Esophagus muscularis mucosa (tissue), 4 donors: ENCODE results near the gene GALNT2. TPM values are rescaled to one million over a fixed set of nuclear protein-coding genes. Genes with fewer than 3 reads are reported as not detected.

ENCODE experiments used
- DNase-seq: peaks from one replicate; pipeline ENCODE4 v3.0.0-alpha.2; 2017; ENCODE audit errors: extremely low spot score
- H3K27ac ChIP-seq, 4 donors: fragments of 200-600 bp; sonication (generic); replicated peaks in 1 of 4; 1 replicate in 3 of 4; 2 replicates in 1 of 4; pipeline ENCODE4 v1.5.1; 2016 to 2019; ENCODE audit warnings: mild to moderate bottlenecking in 1 of 4
- H3K27me3 ChIP-seq, 4 donors: fragments of 200-600 bp; sonication (generic); one replicate each; pipeline versions ENCODE4 v1.5.1 to v1.6.0; 2016 to 2019
- H3K36me3 ChIP-seq, 4 donors: fragments of 200-600 bp; sonication (generic); one replicate each; pipeline ENCODE4 v1.5.1; 2016 to 2019
- H3K4me1 ChIP-seq, 4 donors: fragments of 200-600 bp; sonication (generic); one replicate each; pipeline ENCODE4 v1.5.1; 2016 to 2019
- H3K4me3 ChIP-seq, 4 donors: fragments of 200-600 bp; sonication (generic); 1 replicate in 2 of 4; 2 replicates in 2 of 4; pipeline ENCODE4 v1.5.1; 2016 to 2019; ENCODE audit warnings: mild to moderate bottlenecking in 4 of 4, moderate library complexity in 1 of 4
- H3K9me3 ChIP-seq, 4 donors: fragments of 200-600 bp; sonication (generic); 1 replicate in 3 of 4; 2 replicates in 1 of 4; pipeline ENCODE4 v1.5.1; 2016 to 2019
- CTCF ChIP-seq, 3 experiments: fragments of 200-600 bp in 2 of 3; fragments of 450-650 bp in 1 of 3; sonication (generic) in 2 of 3; IDR thresholded peaks; one replicate each; pipeline ENCODE4 v1.5.1; 2017 to 2019; ENCODE audit warnings: antibody characterized with exemption in 3 of 3, mild to moderate bottlenecking in 2 of 3, moderate library complexity in 1 of 3
- EP300 ChIP-seq: sonication (generic); formaldehyde crosslinking; IDR thresholded peaks from one replicate; pipeline ENCODE4 v1.6.1; 2017; ENCODE audit warnings: antibody characterized with exemption
- POLR2A ChIP-seq: fragments of 450-650 bp; IDR thresholded peaks from one replicate; pipeline ENCODE4 v1.6.1; 2017; ENCODE audit warnings: antibody characterized with exemption, moderate library complexity, mild to moderate bottlenecking, low read depth
- POLR2AphosphoS5 ChIP-seq, 2 donors: sonication (generic); formaldehyde crosslinking; IDR thresholded peaks; one replicate each; pipeline ENCODE4 v1.6.1; 2017; ENCODE audit warnings: antibody characterized with exemption in 2 of 2
- WGBS: methylation state at CpG from one replicate; pipeline ENCODE4 v1.1.5; 2018; 5-methylcytosine and 5-hydroxymethylcytosine counted together
- intact Hi-C: fragments of 100-400 bp; cut with DNase I; formaldehyde crosslinking; loops from one replicate; pipeline ENCODE4 v1.15.1; 2023
- total RNA-seq, 4 donors: library from RNA; depleted of rRNA; stranded (reverse); fragments of >200 nt; gene quantifications; one replicate each; pipeline versions ENCODE4 v1.1.0 to v1.2.1, GENCODE V29; 2016

GALNT2 gene
- total RNA-seq, 4 donors from 2014 or later, result 89.6 to 145 (median 129) TPM

- Histone ChIP-seq H3K4me3 (no peak overlapping the region), H3K27ac (no peak overlapping the region), H3K36me3 (peaks cover 0 to 3% (median 0%) of the 10 kb centered on the region in 4 donors), H3K4me1 (peaks cover 13 to 90% (median 84%) of the 10 kb centered on the region in 4 donors), H3K9me3 (no peaks in the 10 kb centered on the region), H3K27me3 (no peaks in the 10 kb centered on the region)
- intact Hi-C loops, result no loop called here
- no peak for DNase-seq
- 89% methylated on average over 22 of the region's 25 CpGs for WGBS
- TF ChIP-seq CTCF (IDR thresholded peaks at IDR 0.05), result no peak
- TF ChIP-seq POLR2AphosphoS5 (IDR thresholded peaks at IDR 0.05), result no peak
- no peak for TF ChIP-seq POLR2A
- TF ChIP-seq EP300, result no peak
These were observed 60.3 kb downstream of the GALNT2 start for GRCh38 chr1:230127105-230128054.

DNA sequence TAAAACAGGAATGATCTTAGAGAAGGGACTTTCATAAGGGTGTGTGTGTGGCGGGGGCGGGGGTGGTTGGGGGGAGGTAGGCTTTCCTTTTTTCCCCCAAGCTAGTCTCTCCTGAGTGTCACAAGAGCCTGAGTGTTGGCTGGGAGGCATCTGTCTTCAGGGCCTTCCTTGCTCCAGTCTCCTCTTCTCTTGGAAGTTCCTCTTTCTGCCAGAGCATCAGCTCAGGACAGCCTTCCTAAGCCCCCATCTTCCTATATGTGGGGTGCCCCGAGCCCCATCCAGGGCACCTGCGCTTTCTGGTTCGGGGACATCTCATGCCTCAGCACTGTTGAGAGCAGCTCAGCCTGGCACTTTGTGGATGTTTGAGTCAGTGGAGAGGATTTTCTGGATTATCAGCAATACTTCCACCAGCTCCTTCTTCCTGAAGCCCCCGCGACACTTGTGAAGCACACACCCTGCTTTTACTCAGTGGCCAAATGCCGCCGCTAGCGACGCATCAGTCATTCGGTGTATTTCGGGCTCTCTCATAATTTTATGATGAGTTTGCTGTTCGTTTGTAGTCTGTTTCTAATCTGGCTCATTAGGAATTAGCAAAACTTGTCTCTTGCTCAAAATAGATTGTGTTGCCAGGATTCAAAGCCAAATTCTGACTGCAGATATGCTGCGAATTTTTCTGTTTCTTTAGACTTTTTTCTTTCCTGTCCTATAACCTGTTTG lies 61.7 kb downstream of the GALNT2 start:
- H3K4me1 ChIP-seq, result peaks cover 19 to 92% (median 92%) of the 10 kb centered on the region in 4 donors
- no peak for DNase-seq
- WGBS, result 87% methylated on average over 15 of the region's 15 CpGs
- intact Hi-C loops, result no loop called here
- TF ChIP-seq POLR2AphosphoS5 (IDR thresholded peaks at IDR 0.05) (no peak), EP300 (no peak), CTCF (IDR thresholded peaks at IDR 0.05) (no peak), POLR2A (no peak)
- no peaks in the 10 kb centered on the region for H3K9me3 ChIP-seq
- no peak overlapping the region for H3K4me3 ChIP-seq
- no peaks in the 10 kb centered on the region for H3K27me3 ChIP-seq
- peak overlapping the region in 1 of 4 donors; percentile 14 for H3K27ac ChIP-seq
- peaks cover 0 to 3% (median 0%) of the 10 kb centered on the region in 4 donors for H3K36me3 ChIP-seq

GRCh38 chr1:230129341-230129740 lies 62.3 kb downstream of the GALNT2 start:
- no peaks in the 10 kb centered on the region for H3K9me3 ChIP-seq
- H3K27me3 ChIP-seq, result no peaks in the 10 kb centered on the region
- intact Hi-C loops, result no loop called here
- DNase-seq, result no peak
- peaks cover 0 to 3% (median 0%) of the 10 kb centered on the region in 4 donors for H3K36me3 ChIP-seq
- H3K4me3 ChIP-seq, result no peak overlapping the region
- TF ChIP-seq CTCF (IDR thresholded peaks at IDR 0.05) (no peak), POLR2A (no peak), POLR2AphosphoS5 (IDR thresholded peaks at IDR 0.05) (no peak), EP300 (no peak)
- peaks cover 17 to 92% (median 92%) of the 10 kb centered on the region in 4 donors for H3K4me1 ChIP-seq
- no peak overlapping the region for H3K27ac ChIP-seq
- WGBS, result 97% methylated on average over 4 of the region's 4 CpGs

DNA sequence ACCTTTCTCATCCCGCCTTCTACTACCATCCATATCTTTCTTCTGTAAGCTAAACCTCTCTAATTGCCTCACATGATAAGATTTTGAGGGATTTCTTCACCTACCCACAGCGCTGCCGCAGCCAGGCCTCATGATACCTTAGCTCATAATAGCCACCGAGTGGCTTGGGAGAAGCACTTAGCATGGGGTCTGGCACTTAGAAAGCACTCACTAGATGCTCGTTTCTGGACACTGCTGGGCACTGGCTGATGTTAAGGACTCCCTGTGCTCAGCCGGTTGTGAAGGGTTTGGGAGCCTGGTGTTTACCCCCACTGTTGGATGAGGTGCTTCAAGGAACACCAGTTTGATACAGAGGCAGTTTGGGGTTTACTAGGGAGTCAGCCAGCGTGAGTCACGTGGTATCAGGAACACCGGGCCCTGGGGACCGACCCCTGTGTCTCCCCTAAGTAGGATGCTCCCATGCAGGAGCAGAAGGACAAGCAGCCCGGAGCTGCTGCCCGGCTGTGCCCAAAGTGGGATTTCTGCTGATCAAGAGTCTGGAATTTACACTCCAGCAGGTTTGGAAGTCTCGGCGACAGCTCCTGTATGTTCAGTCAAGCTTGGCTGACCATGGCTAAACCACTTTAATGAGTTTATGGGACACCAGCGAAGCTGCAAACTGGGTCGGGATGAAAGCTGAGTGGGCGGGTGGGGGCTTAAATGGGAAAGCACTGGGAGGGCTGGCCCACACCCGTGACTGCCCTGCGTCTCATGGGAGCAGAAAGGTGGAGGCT lies 63.3 kb downstream of the GALNT2 start:
- Histone ChIP-seq H3K4me1 (peaks cover 7 to 92% (median 90%) of the 10 kb centered on the region in 4 donors), H3K36me3 (peaks cover 0 to 3% (median 0%) of the 10 kb centered on the region in 4 donors), H3K27ac (no peak overlapping the region), H3K27me3 (no peaks in the 10 kb centered on the region), H3K9me3 (no peaks in the 10 kb centered on the region), H3K4me3 (no peak overlapping the region)
- WGBS, result 88% methylated on average over 17 of the region's 19 CpGs
- intact Hi-C loops, result no loop called here
- no peak for DNase-seq
- TF ChIP-seq POLR2A, result no peak
- TF ChIP-seq CTCF (IDR thresholded peaks at IDR 0.05), result no peak
- TF ChIP-seq POLR2AphosphoS5 (IDR thresholded peaks at IDR 0.05), result no peak
- TF ChIP-seq EP300, result no peak
